HFF-Myc (cell line): ENCODE measurements around the gene LRRC42.

Experiments
- DNase-seq: peaks from one replicate; pipeline ENCODE4 v3.0.0-alpha.2; 2011; ENCODE audit warnings: low read depth; ENCODE audit errors: extremely low read depth
- H3K4me3 ChIP-seq: replicated peaks from 2 replicates; pipeline ENCODE4 v1.5.1; 2011; ENCODE audit warnings: low read depth, mild to moderate bottlenecking, control low read depth, low read length
- TF ChIP-seq, protein P1 (sequence below): IDR thresholded peaks from 2 replicates; pipeline ENCODE4 v1.5.1; 2012; ENCODE audit warnings: mild to moderate bottlenecking, low read depth, low read length, control low read depth; ENCODE audit errors: missing control alignments

LRRC42 gene

GRCh38 chr1:54004481-54005049, 58.4 kb downstream of the LRRC42 start:
- DNase-seq = no peak
- no peak overlapping the region for H3K4me3 ChIP-seq
- TF ChIP-seq, protein P1, sequence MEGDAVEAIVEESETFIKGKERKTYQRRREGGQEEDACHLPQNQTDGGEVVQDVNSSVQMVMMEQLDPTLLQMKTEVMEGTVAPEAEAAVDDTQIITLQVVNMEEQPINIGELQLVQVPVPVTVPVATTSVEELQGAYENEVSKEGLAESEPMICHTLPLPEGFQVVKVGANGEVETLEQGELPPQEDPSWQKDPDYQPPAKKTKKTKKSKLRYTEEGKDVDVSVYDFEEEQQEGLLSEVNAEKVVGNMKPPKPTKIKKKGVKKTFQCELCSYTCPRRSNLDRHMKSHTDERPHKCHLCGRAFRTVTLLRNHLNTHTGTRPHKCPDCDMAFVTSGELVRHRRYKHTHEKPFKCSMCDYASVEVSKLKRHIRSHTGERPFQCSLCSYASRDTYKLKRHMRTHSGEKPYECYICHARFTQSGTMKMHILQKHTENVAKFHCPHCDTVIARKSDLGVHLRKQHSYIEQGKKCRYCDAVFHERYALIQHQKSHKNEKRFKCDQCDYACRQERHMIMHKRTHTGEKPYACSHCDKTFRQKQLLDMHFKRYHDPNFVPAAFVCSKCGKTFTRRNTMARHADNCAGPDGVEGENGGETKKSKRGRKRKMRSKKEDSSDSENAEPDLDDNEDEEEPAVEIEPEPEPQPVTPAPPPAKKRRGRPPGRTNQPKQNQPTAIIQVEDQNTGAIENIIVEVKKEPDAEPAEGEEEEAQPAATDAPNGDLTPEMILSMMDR = no peak

GRCh38 chr1:54006508-54006907, 60.4 kb downstream of the LRRC42 start:
- TF ChIP-seq, protein P1 = no peak
- DNase-seq = no peak
- H3K4me3 ChIP-seq = no peak overlapping the region

GRCh38 chr1:54007613-54008012, 61.5 kb downstream of the LRRC42 start:
- H3K4me3 ChIP-seq = no peak overlapping the region
- TF ChIP-seq, protein P1 = no peak
- no peak for DNase-seq

DNA sequence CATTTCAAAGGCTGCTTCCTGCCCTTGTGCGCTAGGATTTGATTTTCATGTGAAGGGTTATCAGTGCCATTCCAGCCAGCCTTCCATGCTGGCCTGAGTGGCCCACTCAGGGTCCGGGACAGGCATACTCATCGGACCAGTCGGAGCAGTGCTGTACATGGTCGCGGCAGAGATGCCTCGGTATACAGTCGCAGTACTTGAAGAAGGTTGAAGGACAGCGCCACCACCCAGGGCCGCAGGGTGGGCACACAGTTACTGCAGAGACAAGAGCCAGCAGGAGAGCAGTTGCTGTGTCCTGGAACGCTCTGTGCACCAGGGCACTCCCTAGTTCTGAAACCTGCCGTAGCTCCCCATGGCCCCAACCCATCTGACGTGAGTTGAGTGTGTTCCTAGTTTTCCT, 62.7 kb downstream of the LRRC42 start:
- H3K4me3 ChIP-seq = no peak overlapping the region
- TF ChIP-seq, protein P1 = no peak
- no peak for DNase-seq

DNA sequence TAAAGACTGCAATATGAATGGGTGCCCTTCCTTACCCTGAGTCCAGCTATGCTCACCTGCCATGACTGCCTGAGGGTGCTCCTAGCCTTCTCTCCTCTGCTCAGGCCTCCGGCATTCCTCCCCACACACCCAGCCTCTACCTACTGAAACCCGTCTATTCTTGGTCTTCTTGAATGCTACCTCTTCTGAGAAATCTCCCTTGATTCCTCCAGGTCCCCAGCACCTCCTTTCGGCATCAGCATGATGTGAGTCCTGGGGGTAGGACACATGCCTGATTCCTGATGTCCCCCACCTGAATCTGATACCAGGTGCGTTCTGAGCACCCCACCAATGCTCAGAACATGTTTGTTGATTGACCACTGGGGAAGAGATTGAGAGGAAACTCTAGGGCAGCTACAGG, 63.3 kb downstream of the LRRC42 start:
- no peak overlapping the region for H3K4me3 ChIP-seq
- TF ChIP-seq, protein P1 = no peak
- DNase-seq = no peak

DNA sequence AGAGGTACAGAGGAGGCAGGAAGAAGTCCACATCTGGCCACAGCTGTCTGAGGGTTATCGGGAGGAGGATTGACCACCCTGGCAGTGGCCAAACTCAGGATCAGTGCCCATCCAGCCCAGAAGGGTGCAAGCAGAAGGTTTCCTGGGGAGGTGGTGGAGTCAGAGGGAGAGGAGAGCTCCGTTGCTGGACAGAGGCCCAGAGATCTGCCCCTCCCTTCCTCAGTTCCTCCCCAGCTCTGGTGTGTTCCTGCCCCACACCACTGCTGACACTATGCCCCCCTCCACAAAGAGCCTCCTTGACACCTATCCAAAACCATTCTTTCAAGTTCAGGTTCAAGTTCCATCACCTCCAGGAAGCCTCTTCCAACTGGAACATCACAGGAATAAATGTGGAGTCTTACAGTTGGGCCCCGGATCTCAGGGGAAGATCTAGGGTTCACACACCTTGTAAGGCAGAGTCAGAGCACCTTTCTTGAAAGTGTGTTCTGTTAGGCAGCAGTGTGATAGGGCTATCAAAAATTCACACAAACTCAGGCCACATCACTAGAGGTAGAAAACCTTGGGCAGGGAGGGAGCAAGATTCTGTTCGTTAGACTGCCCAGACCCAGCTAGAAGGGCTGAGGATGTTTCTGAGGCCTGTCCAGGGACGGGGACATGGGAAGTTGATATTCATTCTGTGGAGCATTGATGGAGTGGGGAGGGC, 64.4 kb downstream of the LRRC42 start:
- H3K4me3 ChIP-seq = no peak overlapping the region
- no peak for DNase-seq
- TF ChIP-seq, protein P1 = no peak
